Heart right ventricle (tissue), 16 donors: ENCODE measurements around the gene PRIMPOL. TPM values are rescaled to one million over a fixed set of nuclear protein-coding genes. Genes with fewer than 3 reads are reported as not detected.

ENCODE experiments used
- ATAC-seq, 8 donors: fragments of 200-7000 bp; cut with Tn5 transposase; one replicate each; pipeline ENCODE4 v1.9.1; 2020; ENCODE audit warnings: mild to moderate bottlenecking in 8 of 8, moderate library complexity in 8 of 8, moderate number of reproducible peaks in 1 of 8
- DNase-seq, 2 donors: peaks; one replicate each; pipeline ENCODE4 v3.0.0-alpha.2; 2020
- H3K27ac ChIP-seq, 10 donors: fragments of 200-600 bp; sonication (generic) in 2 of 10; one replicate each; pipeline versions ENCODE4 v1.5.0 to v1.8.0; 2020 to 2022; ENCODE audit warnings: mild to moderate bottlenecking in 3 of 10
- H3K27me3 ChIP-seq, 7 donors: fragments of 200-600 bp; one replicate each; pipeline ENCODE4 v1.8.0; 2021 to 2022; ENCODE audit warnings: mild to moderate bottlenecking in 2 of 7
- H3K36me3 ChIP-seq, 9 donors: fragments of 200-600 bp; sonication (generic) in 1 of 9; one replicate each; pipeline versions ENCODE4 v1.5.0 to v1.8.0; 2020 to 2022; ENCODE audit warnings: mild to moderate bottlenecking in 2 of 9
- H3K4me1 ChIP-seq, 9 donors: fragments of 200-600 bp; sonication (generic) in 1 of 9; one replicate each; pipeline versions ENCODE4 v1.5.0 to v1.8.0; 2020 to 2022; ENCODE audit warnings: mild to moderate bottlenecking in 4 of 9
- H3K4me3 ChIP-seq, 10 donors: fragments of 200-600 bp; sonication (generic) in 2 of 10; one replicate each; pipeline versions ENCODE4 v1.5.0 to v1.8.0; 2020 to 2022; ENCODE audit warnings: mild to moderate bottlenecking in 7 of 10, moderate library complexity in 2 of 10
- H3K9me3 ChIP-seq, 11 donors: fragments of 200-600 bp in 10 of 11; sonication (generic) in 2 of 11; one replicate each; pipeline versions ENCODE4 v1.5.0 to v1.8.0; 2013 to 2022; ENCODE audit warnings: mild to moderate bottlenecking in 2 of 11, control low read depth in 1 of 11, moderate library complexity in 1 of 11
- CTCF ChIP-seq, 9 donors: fragments of 200-600 bp; sonication (generic) in 2 of 9; IDR thresholded peaks; one replicate each; pipeline versions ENCODE4 v1.5.0 to v1.8.0; 2021 to 2022; ENCODE audit warnings: antibody characterized with exemption in 9 of 9, mild to moderate bottlenecking in 5 of 9, moderate library complexity in 1 of 9
- WGBS, 2 donors: extraction: QIAGEN DNeasy Blood & Tissue Kit; methylation state at CpG; one replicate each; pipeline ENCODE4 v1.1.7; 2013; ENCODE audit warnings: inconsistent platforms in 1 of 2; 5-methylcytosine and 5-hydroxymethylcytosine counted together
- intact Hi-C, 10 donors: fragments of 100-400 bp; cut with DNase I; formaldehyde crosslinking; loops; one replicate each; pipeline versions ENCODE4 v1.11.1 to v1.14.2; 2022
- polyA plus RNA-seq, 2 donors: library from polyadenylated mRNA; stranded (reverse); fragments of 200-250 nt; gene quantifications; one replicate each; pipeline ENCODE4 v1.2.3, GENCODE V29; 2013
- total RNA-seq, 10 donors: library from RNA; stranded (reverse); fragmentation: NEBNext Ultra II Directional in 3 of 10; extraction: Animal tissue kit (Norgen Biotek cat#: 25700) in 3 of 10; gene quantifications; one replicate each; pipeline versions ENCODE4 v1.2.1 to v1.2.4, GENCODE V29; 2021 to 2023
- donor health status: Arrhythmogenic right ventricular cardiomyopathy.
- donor health status: ischemic (EF 13 %, LVEDD 7.1; RV severe dilation, severe dysfunction).
- donor health status: healthy with polysubstance abuse.
- donor health status: DM: no; HTN: yes; CAD: no.
- donor health status: DM: no; HTN: no; CAD: no.
- donor health status: ischemic (EF 25% LVEDD 6.9; RV normal size, moderate dysfunction).
- donor health status: ischemic (EF 25% LVEDD 5.7; RV mildly dilated, moderate dysfunction).
- donor health status: healthy.
- donor health status: DM: yes; HTN: yes; CAD: no.
- donor health status: Ischemic cardiomyopathy.
- donor health status: ischemic (EF 35%, LVEDD 5.7; RV mildly dilated, moderate dysfunction).
- donor health status: nonischemic (EF 11% LVEDD 7.7; RV severe dilation, severe dysfunction).
- donor health status: DM: yes; HTN: yes; CAD: no.
- donor health status: PGD.
- donor health status: ischemic (EF 29% LVEDD 5.4; RV normal size, mild dysfunction).
- donor health status: nonischemic (EF 23%, LVEDD 6.1; RV moderate dilation, normal function).

The PRIMPOL gene
- total and polyA plus RNA-seq, 12 donors = 7.2 to 85.2 (median 10.8) TPM

GRCh38 chr4:184697956-184698355, 48.4 kb downstream of the PRIMPOL start:
- Histone ChIP-seq H3K4me1 (peaks cover 0 to 25% (median 6%) of the 10 kb centered on the region in 9 donors), H3K4me3 (no peak overlapping the region), H3K27me3 (no peaks in the 10 kb centered on the region), H3K27ac (peak overlapping the region in 1 of 10 donors; percentile 9), H3K36me3 (peaks cover 0 to 40% (median 5%) of the 10 kb centered on the region in 9 donors), H3K9me3 (no peaks in the 10 kb centered on the region)
- intact Hi-C loops = no loop called here
- ATAC-seq (no peak), DNase-seq (no peak)
- TF ChIP-seq CTCF (IDR thresholded peaks at IDR 0.05) = no peak
- WGBS, 2 donors = 76 to 83% methylated on average over 3 of the region's 3 CpGs

GRCh38 chr4:184699941-184700340, 50.4 kb downstream of the PRIMPOL start:
- peak in 1 of 8 donors; percentile 42 for ATAC-seq
- intact Hi-C loops = no loop called here
- peaks cover 0 to 18% (median 6%) of the 10 kb centered on the region in 9 donors for H3K4me1 ChIP-seq
- TF ChIP-seq CTCF (IDR thresholded peaks at IDR 0.05) = no peak
- H3K9me3 ChIP-seq = no peaks in the 10 kb centered on the region
- H3K4me3 ChIP-seq = no peak overlapping the region
- WGBS, 2 donors = 87 to 93% methylated on average over 4 of the region's 4 CpGs
- H3K36me3 ChIP-seq = peaks cover 0 to 38% (median 0%) of the 10 kb centered on the region in 9 donors
- DNase-seq = no peak
- no peak overlapping the region for H3K27ac ChIP-seq
- no peaks in the 10 kb centered on the region for H3K27me3 ChIP-seq

- Histone ChIP-seq H3K9me3 (no peaks in the 10 kb centered on the region), H3K27me3 (no peaks in the 10 kb centered on the region), H3K4me3 (no peak overlapping the region), H3K36me3 (peaks cover 0 to 28% (median 0%) of the 10 kb centered on the region in 9 donors), H3K27ac (no peak overlapping the region), H3K4me1 (peaks cover 0 to 10% (median 0%) of the 10 kb centered on the region in 9 donors)
- ATAC-seq = no peak
- intact Hi-C loops = no loop called here
- no peak for TF ChIP-seq CTCF (IDR thresholded peaks at IDR 0.05)
- no peak for DNase-seq
- 99 to 100% methylated on average over 2 of the region's 2 CpGs for WGBS, 2 donors
These were observed 52.6 kb downstream of the PRIMPOL start for GRCh38 chr4:184702114-184702513.

GRCh38 chr4:184705692-184706091, 56.2 kb downstream of the PRIMPOL start:
- H3K36me3 ChIP-seq = peaks cover 0 to 21% (median 0%) of the 10 kb centered on the region in 9 donors
- H3K27me3 ChIP-seq = no peaks in the 10 kb centered on the region
- H3K4me1 ChIP-seq = no peaks in the 10 kb centered on the region
- no peak for ATAC-seq
- peaks cover 0 to 4% (median 0%) of the 10 kb centered on the region in 11 donors for H3K9me3 ChIP-seq
- DNase-seq = no peak
- H3K4me3 ChIP-seq = no peak overlapping the region
- WGBS, 2 donors = 82 to 92% methylated on average over 5 of the region's 5 CpGs
- TF ChIP-seq CTCF (IDR thresholded peaks at IDR 0.05) = no peak
- intact Hi-C loops = no loop called here
- H3K27ac ChIP-seq = no peak overlapping the region
